ENCODE measurements around the gene ATP8B4. TPM values are rescaled to one million over a fixed set of nuclear protein-coding genes. Genes with fewer than 3 reads are reported as not detected.

The ATP8B4 gene
- total RNA-seq, 1 experiment from 2014 or later = 0.24 TPM

DNA sequence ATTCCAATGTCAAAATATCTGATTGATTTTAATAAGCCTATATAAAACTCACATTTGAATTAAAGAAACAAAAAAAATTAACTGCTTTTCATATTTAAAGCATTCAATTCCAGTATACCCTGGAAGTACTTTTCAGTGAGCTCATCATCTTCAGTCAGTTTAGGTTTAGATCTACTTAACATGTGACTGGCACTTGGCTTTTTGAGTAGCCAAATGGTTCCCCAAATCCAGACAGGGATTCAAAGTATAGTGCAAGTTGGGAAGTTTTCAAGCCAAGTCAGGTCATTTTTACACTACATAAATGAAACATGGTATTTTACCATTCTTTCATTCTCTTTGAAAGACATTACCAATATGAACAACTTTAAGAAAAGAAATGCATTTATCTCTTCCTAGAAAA, 57.5 kb downstream of the ATP8B4 start:
- H3K4me3 Mint-ChIP-seq (ENCODE audit: low read depth, unreplicated experiment) = no peak overlapping the region
- no peaks in the 10 kb centered on the region for H3K36me3 Mint-ChIP-seq (ENCODE audit: insufficient read depth, unreplicated experiment)
- no peak for DNase-seq
- TF ChIP-seq, protein P1, sequence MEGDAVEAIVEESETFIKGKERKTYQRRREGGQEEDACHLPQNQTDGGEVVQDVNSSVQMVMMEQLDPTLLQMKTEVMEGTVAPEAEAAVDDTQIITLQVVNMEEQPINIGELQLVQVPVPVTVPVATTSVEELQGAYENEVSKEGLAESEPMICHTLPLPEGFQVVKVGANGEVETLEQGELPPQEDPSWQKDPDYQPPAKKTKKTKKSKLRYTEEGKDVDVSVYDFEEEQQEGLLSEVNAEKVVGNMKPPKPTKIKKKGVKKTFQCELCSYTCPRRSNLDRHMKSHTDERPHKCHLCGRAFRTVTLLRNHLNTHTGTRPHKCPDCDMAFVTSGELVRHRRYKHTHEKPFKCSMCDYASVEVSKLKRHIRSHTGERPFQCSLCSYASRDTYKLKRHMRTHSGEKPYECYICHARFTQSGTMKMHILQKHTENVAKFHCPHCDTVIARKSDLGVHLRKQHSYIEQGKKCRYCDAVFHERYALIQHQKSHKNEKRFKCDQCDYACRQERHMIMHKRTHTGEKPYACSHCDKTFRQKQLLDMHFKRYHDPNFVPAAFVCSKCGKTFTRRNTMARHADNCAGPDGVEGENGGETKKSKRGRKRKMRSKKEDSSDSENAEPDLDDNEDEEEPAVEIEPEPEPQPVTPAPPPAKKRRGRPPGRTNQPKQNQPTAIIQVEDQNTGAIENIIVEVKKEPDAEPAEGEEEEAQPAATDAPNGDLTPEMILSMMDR (IDR thresholded peaks at IDR 0.05; ENCODE audit: unreplicated experiment) = no peak
- intact Hi-C loops (cut with micrococcal nuclease; ENCODE audit: unreplicated experiment) = no loop called here
- BruUV-seq (replicated peaks) = no TSS peak
- no peaks in the 10 kb centered on the region for H3K4me1 Mint-ChIP-seq (ENCODE audit: low read depth, unreplicated experiment)
- H3K27me3 Mint-ChIP-seq (ENCODE audit: unreplicated experiment) = no peaks in the 10 kb centered on the region
- no peak overlapping the region for H3K27ac Mint-ChIP-seq (ENCODE audit: unreplicated experiment)
- CTCF ChIA-PET = interaction anchor here (0.6 kb wide), 1 partner anchor 89 kb away, joined by 3 read pairs; no protein-coding TSS in a partner anchor
- H3K9me3 Mint-ChIP-seq (ENCODE audit: low read depth, unreplicated experiment) = no peaks in the 10 kb centered on the region

DNA sequence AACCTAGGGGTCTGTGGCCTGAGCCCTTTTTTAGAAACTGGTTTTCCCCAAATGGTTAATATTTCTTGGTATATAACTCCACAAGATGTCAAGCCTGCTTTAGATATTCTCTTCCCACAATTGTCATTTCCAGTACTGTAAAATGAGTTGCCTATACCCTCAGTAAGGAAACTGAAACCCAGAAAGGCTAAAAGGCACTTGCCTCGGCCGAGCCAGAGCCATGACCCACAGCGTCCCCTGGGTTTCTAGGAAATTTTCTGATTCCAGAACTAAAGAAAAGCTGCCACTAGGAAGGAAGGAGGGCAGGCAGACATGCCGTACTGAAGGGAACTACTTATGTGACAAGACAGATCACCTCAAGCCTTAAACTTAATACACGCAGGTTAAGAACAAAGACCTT, 59.1 kb downstream of the ATP8B4 start:
- Mint-ChIP-seq H3K27ac (ENCODE audit: unreplicated experiment) (no peak overlapping the region), H3K9me3 (ENCODE audit: low read depth, unreplicated experiment) (no peaks in the 10 kb centered on the region), H3K4me3 (ENCODE audit: low read depth, unreplicated experiment) (no peak overlapping the region), H3K27me3 (ENCODE audit: unreplicated experiment) (no peaks in the 10 kb centered on the region), H3K36me3 (ENCODE audit: insufficient read depth, unreplicated experiment) (no peaks in the 10 kb centered on the region), H3K4me1 (ENCODE audit: low read depth, unreplicated experiment) (no peaks in the 10 kb centered on the region)
- BruUV-seq (replicated peaks) = no TSS peak
- DNase-seq = no peak
- intact Hi-C loops (cut with micrococcal nuclease; ENCODE audit: unreplicated experiment) = no loop called here
- CTCF ChIA-PET = no interaction called here
- TF ChIP-seq, protein P1 (IDR thresholded peaks at IDR 0.05; ENCODE audit: unreplicated experiment) = no peak

DNA sequence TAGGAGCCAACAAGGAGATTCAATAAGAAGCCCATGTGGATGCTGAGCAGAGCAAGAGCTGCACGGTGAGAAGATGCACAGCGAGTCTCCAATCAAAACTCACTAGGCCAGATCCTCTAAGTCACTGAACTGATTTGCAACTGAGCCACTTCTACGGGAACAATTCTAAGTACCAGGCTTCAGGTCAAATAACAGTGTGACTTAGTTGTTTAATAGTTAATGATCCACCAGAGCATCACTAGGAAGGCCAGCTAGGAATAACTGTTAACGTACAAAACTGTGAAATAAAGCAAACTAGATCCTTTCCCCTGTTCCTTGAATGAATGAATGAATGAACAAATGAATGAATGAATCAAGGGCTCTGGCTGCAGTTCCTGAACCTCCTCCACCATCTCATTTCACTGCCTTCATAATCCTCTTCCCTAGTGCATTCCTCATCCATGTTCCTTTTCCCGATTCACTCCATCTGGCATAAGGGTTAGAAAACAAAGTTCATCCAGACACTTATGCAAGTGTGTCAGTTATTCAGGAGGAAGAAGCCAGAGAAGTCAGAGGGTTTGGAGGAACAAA, 59.7 kb downstream of the ATP8B4 start:
- H3K27ac Mint-ChIP-seq (ENCODE audit: unreplicated experiment) = no peak overlapping the region
- intact Hi-C loops (cut with micrococcal nuclease; ENCODE audit: unreplicated experiment) = no loop called here
- no TSS peak for BruUV-seq (replicated peaks)
- no peaks in the 10 kb centered on the region for H3K9me3 Mint-ChIP-seq (ENCODE audit: low read depth, unreplicated experiment)
- H3K36me3 Mint-ChIP-seq (ENCODE audit: insufficient read depth, unreplicated experiment) = no peaks in the 10 kb centered on the region
- TF ChIP-seq, protein P1 (IDR thresholded peaks at IDR 0.05; ENCODE audit: unreplicated experiment) = no peak
- H3K4me1 Mint-ChIP-seq (ENCODE audit: low read depth, unreplicated experiment) = no peaks in the 10 kb centered on the region
- CTCF ChIA-PET = no interaction called here
- no peaks in the 10 kb centered on the region for H3K27me3 Mint-ChIP-seq (ENCODE audit: unreplicated experiment)
- DNase-seq = no peak
- no peak overlapping the region for H3K4me3 Mint-ChIP-seq (ENCODE audit: low read depth, unreplicated experiment)

DNA sequence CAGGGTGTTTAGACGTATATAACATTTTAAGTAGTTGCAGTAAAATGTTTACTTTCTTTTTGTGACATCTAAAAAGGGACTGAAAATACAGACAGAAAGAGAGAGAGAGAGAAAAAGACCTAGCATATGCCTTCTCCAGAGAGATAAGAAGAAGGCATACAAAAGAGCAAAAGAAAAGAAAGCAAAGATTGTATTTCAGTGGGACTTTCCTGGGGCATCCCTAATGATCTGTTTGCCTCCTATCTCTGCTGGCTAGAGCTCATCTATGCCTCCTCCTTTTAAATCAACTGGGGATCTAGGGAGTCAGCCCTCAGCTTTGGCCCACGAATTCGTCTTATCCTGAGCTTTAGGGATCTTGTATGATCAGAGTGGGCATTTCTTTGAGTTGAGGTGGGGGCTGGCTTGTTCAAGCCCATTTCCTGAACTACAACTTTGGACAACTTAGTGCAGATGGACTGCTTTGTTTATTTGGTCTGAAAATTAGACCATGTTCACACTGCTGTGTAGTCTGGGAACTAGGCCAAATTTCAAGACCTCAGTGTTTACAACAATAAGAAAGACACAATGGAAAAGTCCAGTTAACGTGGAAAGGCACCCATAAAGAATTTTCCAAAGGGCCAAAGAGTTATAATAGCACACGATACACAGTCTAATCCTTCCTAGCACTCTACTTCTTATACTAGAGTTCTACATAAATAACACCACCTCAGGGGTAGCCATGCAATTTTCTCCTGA, 61.0 kb downstream of the ATP8B4 start:
- no TSS peak for BruUV-seq (replicated peaks)
- Mint-ChIP-seq H3K27ac (ENCODE audit: unreplicated experiment) (no peak overlapping the region), H3K36me3 (ENCODE audit: insufficient read depth, unreplicated experiment) (no peaks in the 10 kb centered on the region), H3K27me3 (ENCODE audit: unreplicated experiment) (no peaks in the 10 kb centered on the region), H3K4me1 (ENCODE audit: low read depth, unreplicated experiment) (no peaks in the 10 kb centered on the region), H3K9me3 (ENCODE audit: low read depth, unreplicated experiment) (no peaks in the 10 kb centered on the region), H3K4me3 (ENCODE audit: low read depth, unreplicated experiment) (no peak overlapping the region)
- CTCF ChIA-PET = no interaction called here
- intact Hi-C loops (cut with micrococcal nuclease; ENCODE audit: unreplicated experiment) = no loop called here
- DNase-seq = no peak
- TF ChIP-seq, protein P1 (IDR thresholded peaks at IDR 0.05; ENCODE audit: unreplicated experiment) = no peak

Data from Calu3 (cell line).